Measurements from ENCODE around the gene USP31. TPM values are rescaled to one million over a fixed set of nuclear protein-coding genes. Genes with fewer than 3 reads are reported as not detected.

The USP31 gene
- total RNA-seq, 2 donors from 2014 or later = 16.2 to 67.3 TPM

- H3K36me3 ChIP-seq = no peaks in the 10 kb centered on the region
- 40% methylated on average over 3 of the region's 3 CpGs for WGBS
- peaks cover 4% of the 10 kb centered on the region for H3K4me1 ChIP-seq (replicated peaks)
- H3K27ac ChIP-seq = peak overlapping the region; percentile 86
- intact Hi-C loops (cut with DNase I) = no loop called here
- TF ChIP-seq, protein P1, sequence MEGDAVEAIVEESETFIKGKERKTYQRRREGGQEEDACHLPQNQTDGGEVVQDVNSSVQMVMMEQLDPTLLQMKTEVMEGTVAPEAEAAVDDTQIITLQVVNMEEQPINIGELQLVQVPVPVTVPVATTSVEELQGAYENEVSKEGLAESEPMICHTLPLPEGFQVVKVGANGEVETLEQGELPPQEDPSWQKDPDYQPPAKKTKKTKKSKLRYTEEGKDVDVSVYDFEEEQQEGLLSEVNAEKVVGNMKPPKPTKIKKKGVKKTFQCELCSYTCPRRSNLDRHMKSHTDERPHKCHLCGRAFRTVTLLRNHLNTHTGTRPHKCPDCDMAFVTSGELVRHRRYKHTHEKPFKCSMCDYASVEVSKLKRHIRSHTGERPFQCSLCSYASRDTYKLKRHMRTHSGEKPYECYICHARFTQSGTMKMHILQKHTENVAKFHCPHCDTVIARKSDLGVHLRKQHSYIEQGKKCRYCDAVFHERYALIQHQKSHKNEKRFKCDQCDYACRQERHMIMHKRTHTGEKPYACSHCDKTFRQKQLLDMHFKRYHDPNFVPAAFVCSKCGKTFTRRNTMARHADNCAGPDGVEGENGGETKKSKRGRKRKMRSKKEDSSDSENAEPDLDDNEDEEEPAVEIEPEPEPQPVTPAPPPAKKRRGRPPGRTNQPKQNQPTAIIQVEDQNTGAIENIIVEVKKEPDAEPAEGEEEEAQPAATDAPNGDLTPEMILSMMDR (IDR thresholded peaks at IDR 0.05) = no peak
- no peak for TF ChIP-seq POLR2A (IDR thresholded peaks at IDR 0.05)
- TF ChIP-seq POLR2AphosphoS5 (IDR thresholded peaks at IDR 0.05) = no peak
- no peak overlapping the region for H3K4me3 ChIP-seq
- no peaks in the 10 kb centered on the region for H3K9me3 ChIP-seq
- DNase-seq (ENCODE audit: low spot score) = no peak
- no peaks in the 10 kb centered on the region for H3K27me3 ChIP-seq (replicated peaks; ENCODE audit: insufficient read depth)
Observed at GRCh38 chr16:23143391-23143790, 5.9 kb downstream of the USP31 start.

GRCh38 chr16:23141959-23142740 is 7.1 kb downstream of the USP31 start:
- WGBS = 20% methylated on average over 7 of the region's 7 CpGs
- intact Hi-C loops (cut with DNase I) = no loop called here
- TF ChIP-seq POLR2AphosphoS5 (IDR thresholded peaks at IDR 0.05) = peak; percentile 89
- TF ChIP-seq, protein P1 (IDR thresholded peaks at IDR 0.05) = no peak
- peak; percentile 48 for TF ChIP-seq POLR2A (IDR thresholded peaks at IDR 0.05)
- no peaks in the 10 kb centered on the region for H3K36me3 ChIP-seq
- peaks cover 4% of the 10 kb centered on the region for H3K4me1 ChIP-seq (replicated peaks)
- H3K27me3 ChIP-seq (replicated peaks; ENCODE audit: insufficient read depth) = no peaks in the 10 kb centered on the region
- H3K27ac ChIP-seq = peak overlapping the region; percentile 86
- no peak overlapping the region for H3K4me3 ChIP-seq
- no peaks in the 10 kb centered on the region for H3K9me3 ChIP-seq
- DNase-seq (ENCODE audit: low spot score) = peak; percentile 82

- H3K36me3 ChIP-seq = no peaks in the 10 kb centered on the region
- intact Hi-C loops (cut with DNase I) = no loop called here
- H3K27ac ChIP-seq = peak overlapping the region; percentile 86
- 82% methylated on average over 6 of the region's 6 CpGs for WGBS
- no peak overlapping the region for H3K4me3 ChIP-seq
- peaks cover 4% of the 10 kb centered on the region for H3K4me1 ChIP-seq (replicated peaks)
- no peaks in the 10 kb centered on the region for H3K9me3 ChIP-seq
- DNase-seq (ENCODE audit: low spot score) = no peak
- TF ChIP-seq POLR2A (IDR thresholded peaks at IDR 0.05) (no peak), POLR2AphosphoS5 (IDR thresholded peaks at IDR 0.05) (no peak)
- TF ChIP-seq, protein P1 (IDR thresholded peaks at IDR 0.05) = no peak
- H3K27me3 ChIP-seq (replicated peaks; ENCODE audit: insufficient read depth) = no peaks in the 10 kb centered on the region
Observed at GRCh38 chr16:23141500-23141899, 7.8 kb downstream of the USP31 start.

DNA sequence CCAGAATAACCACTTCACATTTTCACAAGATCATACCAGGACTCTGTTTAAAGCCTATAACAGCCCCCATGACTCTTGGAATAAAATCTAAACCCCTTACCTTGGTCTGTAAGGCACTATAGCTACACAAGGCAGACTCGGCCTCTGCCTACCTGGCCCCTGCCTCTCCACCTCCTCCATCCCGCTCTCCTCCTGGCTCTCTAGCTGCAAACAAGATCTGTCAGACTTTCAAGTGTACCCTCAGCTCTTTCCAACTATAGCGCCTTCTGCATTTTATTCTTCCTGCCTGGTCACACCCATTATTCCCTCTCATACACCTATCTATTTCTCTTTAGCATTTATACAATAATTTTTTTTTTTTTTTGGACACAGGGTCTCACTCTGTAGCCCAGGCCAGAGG is 8.2 kb downstream of the USP31 start:
- Histone ChIP-seq H3K27ac (peak overlapping the region; percentile 86), H3K27me3 (replicated peaks; ENCODE audit: insufficient read depth) (no peaks in the 10 kb centered on the region), H3K4me3 (no peak overlapping the region), H3K4me1 (replicated peaks) (peaks cover 4% of the 10 kb centered on the region), H3K36me3 (no peaks in the 10 kb centered on the region), H3K9me3 (no peaks in the 10 kb centered on the region)
- intact Hi-C loops (cut with DNase I) = no loop called here
- 79% methylated on average over 3 of the region's 3 CpGs for WGBS
- no peak for DNase-seq (ENCODE audit: low spot score)
- TF ChIP-seq POLR2AphosphoS5 (IDR thresholded peaks at IDR 0.05) = no peak
- no peak for TF ChIP-seq POLR2A (IDR thresholded peaks at IDR 0.05)
- TF ChIP-seq, protein P1 (IDR thresholded peaks at IDR 0.05) = no peak

DNA sequence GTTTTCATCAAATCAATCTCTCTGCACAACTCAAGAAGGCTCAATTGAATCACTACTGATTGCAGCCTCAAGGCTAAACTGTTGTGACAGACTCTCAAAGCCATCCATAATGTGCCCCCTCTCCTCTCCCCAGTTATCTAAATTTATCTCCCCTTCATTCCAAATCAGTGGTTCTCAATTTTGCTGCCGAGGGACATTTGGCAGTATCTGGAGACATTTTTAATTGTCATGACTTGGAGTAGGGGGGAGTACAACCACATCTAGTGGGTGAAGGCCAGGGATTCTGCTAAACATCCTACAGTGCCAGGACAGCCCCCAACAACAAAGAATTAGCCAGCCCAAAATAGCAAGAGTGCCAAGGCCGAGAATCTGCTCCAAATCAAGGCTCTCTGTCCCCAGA is 9.1 kb downstream of the USP31 start:
- Histone ChIP-seq H3K36me3 (no peaks in the 10 kb centered on the region), H3K27me3 (replicated peaks; ENCODE audit: insufficient read depth) (no peaks in the 10 kb centered on the region), H3K4me3 (no peak overlapping the region), H3K4me1 (replicated peaks) (peaks cover 4% of the 10 kb centered on the region), H3K9me3 (no peaks in the 10 kb centered on the region), H3K27ac (peak overlapping the region; percentile 86)
- TF ChIP-seq, protein P1 (IDR thresholded peaks at IDR 0.05) = no peak
- TF ChIP-seq POLR2AphosphoS5 (IDR thresholded peaks at IDR 0.05) (no peak), POLR2A (IDR thresholded peaks at IDR 0.05) (no peak)
- DNase-seq (ENCODE audit: low spot score) = no peak
- 35% methylated on average over 2 of the region's 2 CpGs for WGBS
- intact Hi-C loops (cut with DNase I) = no loop called here

Data from prostate gland (tissue), 2 donors.